ENCODE data around the gene THEM4. TPM values are rescaled to one million over a fixed set of nuclear protein-coding genes. Genes with fewer than 3 reads are reported as not detected.

Gene THEM4
- total and polyA plus RNA-seq, 2 donors (not counting 1 experiment from before 2014, with no cell fraction given) = 15.0 to 16.1 TPM

- Mint-ChIP-seq H3K4me3 (no peak overlapping the region), H3K27ac (no peak overlapping the region), H3K4me1 (peaks cover 22% of the 10 kb centered on the region), H3K9me3 (ENCODE audit: insufficient read depth) (no peaks in the 10 kb centered on the region), H3K27me3 (peaks cover 21% of the 10 kb centered on the region)
- peaks cover 0 to 16% (median 3%) of the 10 kb centered on the region in 4 experiments for H3K27me3 ChIP-seq (replicated peaks in 1 of 4; ENCODE audit: control extremely low read depth in 1 of 4, control insufficient read depth in 3 of 4, insufficient read depth in 4 of 4, low read length in 3 of 4)
- H3K27ac ChIP-seq (ENCODE audit: low read length in 2 of 2) = no peak overlapping the region
- H3K4me1 ChIP-seq (ENCODE audit: control insufficient read depth in 2 of 2, insufficient read depth in 2 of 2, low read length in 2 of 2) = peaks cover 17 to 21% of the 10 kb centered on the region in 2 donors
- no peaks in the 10 kb centered on the region for H3K36me3 ChIP-seq (replicated peaks in 1 of 2; ENCODE audit: control extremely low read depth in 1 of 2, control insufficient read depth in 1 of 2, extremely low read depth in 1 of 2, insufficient read depth in 2 of 2, low read length in 1 of 2)
- H3K4me2 ChIP-seq (replicated peaks; ENCODE audit: low read depth, low read length, poor library complexity, severe bottlenecking) = no peak overlapping the region
- no peak overlapping the region for H3K4me3 ChIP-seq (ENCODE audit: control extremely low read depth in 1 of 5, extremely low read depth in 1 of 5, insufficient read depth in 1 of 5, low read depth in 2 of 5, low read length in 4 of 5)
- H3K79me2 ChIP-seq (ENCODE audit: control insufficient read depth, insufficient read depth, low read length) = no peaks in the 10 kb centered on the region
- WGBS (ENCODE audit: insufficient coverage) = 97% methylated on average over 4 of the region's 8 CpGs
- H3K9me3 ChIP-seq (ENCODE audit: control extremely low read depth in 1 of 3, control insufficient read depth in 2 of 3, insufficient read depth in 1 of 3, low read length in 2 of 3) = no peaks in the 10 kb centered on the region
- ATAC-seq (ENCODE audit: low read depth) (no peak), DNase-seq (no peak)
- CTCF ChIA-PET = interaction anchor here (1.6 kb wide), 1 partner anchor 43 kb away, joined by 3 read pairs; the partner anchor contains the start of gene TDRKH
- POLR2A ChIA-PET = no interaction called here
- no peak overlapping the region for H3K9ac ChIP-seq (ENCODE audit: low read length)
- TF ChIP-seq EZH2 (IDR thresholded peaks at IDR 0.05; ENCODE audit: borderline replicate concordance, insufficient read depth, low read depth, low read length, poor library complexity, severe bottlenecking) (no peak), CTCF (IDR thresholded peaks at IDR 0.05) (no peak)
- no peaks in the 10 kb centered on the region for H4K20me1 ChIP-seq (ENCODE audit: control insufficient read depth, insufficient read depth, low read length, poor library complexity, severe bottlenecking)
- intact Hi-C loops (cut with micrococcal nuclease) = loop anchor here (10.0 kb wide), 1 partner anchor 109 kb away; the partner anchor contains the start of gene RIIAD1
- H2AFZ ChIP-seq (ENCODE audit: insufficient read depth, low read depth, low read length, poor library complexity, severe bottlenecking) = no peak overlapping the region
Observed at GRCh38 chr1:151833172-151833900, 76.0 kb downstream of the THEM4 start.

Data from B cell (primary cell).